Caco-2 (cell line): Measurements from ENCODE around the gene KHNYN. TPM values are rescaled to one million over a fixed set of nuclear protein-coding genes. Genes with fewer than 3 reads are reported as not detected.
"Not testable (repeated sequence)": the region's sequence is repeated elsewhere in the genome, so short reads cannot be mapped to it uniquely, and the experiment has no call there.

ENCODE experiments used
- BruUV-seq: library from RNA; stranded (reverse); fragments of 400-500 nt; replicated peaks from 2 replicates; lab custom pipeline; 2021; lab: Mats Ljungman, UMichigan
- CTCF ChIA-PET: fragments of 300-600 bp; sonication (Branson Sonifier 250); formaldehyde crosslinking; loops from one replicate; lab custom pipeline; 2022; ENCODE audit warnings: antibody characterized with exemption; lab: Charles Lee
- POLR2A ChIA-PET: fragments of 300-600 bp; sonication (Branson Sonifier 250); formaldehyde crosslinking; loops from one replicate; lab custom pipeline; 2022; ENCODE audit warnings: antibody characterized with exemption; lab: Charles Lee
- DNase-seq, 2 experiments: peaks; one replicate each; pipeline versions ENCODE4 v3.0.0 to v3.0.0-alpha.2; 2020 to 2022
- H3K27me3 ChIP-seq: replicated peaks from 2 replicates; pipeline ENCODE4 v1.6.0; 2011; ENCODE audit warnings: low read length; ENCODE audit not compliant: control insufficient read depth, insufficient read depth
- H3K36me3 ChIP-seq: 2 replicates; pipeline ENCODE4 v1.5.1; 2011; ENCODE audit warnings: low read length; ENCODE audit not compliant: control insufficient read depth, insufficient read depth
- H3K4me1 ChIP-seq: fragments of 250-450 bp; sonication (Bioruptor Pico); 2 replicates; pipeline ENCODE4 v1.5.1; 2020; ENCODE audit warnings: mild to moderate bottlenecking
- H3K4me3 ChIP-seq: 2 replicates; pipeline ENCODE4 v1.5.1; 2011; ENCODE audit warnings: low read depth, mild to moderate bottlenecking, control low read depth, low read length
- H3K9me3 ChIP-seq: fragments of 250-450 bp; sonication (Bioruptor Pico); 2 replicates; pipeline ENCODE4 v1.5.1; 2020; ENCODE audit warnings: mild to moderate bottlenecking, moderate library complexity
- H3K27ac Mint-ChIP-seq: one replicate; pipeline ENCODE4 v1.8.0; 2022; ENCODE audit warnings: mixed read lengths; ENCODE audit not compliant: unreplicated experiment
- H3K27me3 Mint-ChIP-seq: one replicate; pipeline ENCODE4 v1.8.0; 2022; ENCODE audit warnings: mixed read lengths; ENCODE audit not compliant: insufficient read depth, unreplicated experiment
- H3K36me3 Mint-ChIP-seq: one replicate; pipeline ENCODE4 v1.8.0; 2022; ENCODE audit warnings: mild to moderate bottlenecking, mixed read lengths; ENCODE audit not compliant: insufficient read depth, unreplicated experiment
- H3K4me1 Mint-ChIP-seq: one replicate; pipeline ENCODE4 v1.8.0; 2022; ENCODE audit warnings: low read depth, mixed read lengths; ENCODE audit not compliant: unreplicated experiment
- H3K4me3 Mint-ChIP-seq: one replicate; pipeline ENCODE4 v1.8.0; 2022; ENCODE audit warnings: mild to moderate bottlenecking, moderate library complexity, mixed read lengths; ENCODE audit not compliant: unreplicated experiment
- H3K9me3 Mint-ChIP-seq: one replicate; pipeline ENCODE4 v1.8.0; 2022; ENCODE audit warnings: mixed read lengths; ENCODE audit not compliant: unreplicated experiment
- intact Hi-C: fragments of 100-400 bp; cut with micrococcal nuclease; formaldehyde crosslinking; loops from one replicate; pipeline ENCODE4 v1.10.0; 2022; ENCODE audit not compliant: unreplicated experiment
- total RNA-seq: library from RNA; stranded (reverse); gene quantifications from 2 replicates; pipeline ENCODE4 v1.2.3, GENCODE V29; 2022
- TF ChIP-seq, protein P1 (sequence below), 2 experiments: fragments of 200-600 bp in 1 of 2; IDR thresholded peaks; 1 replicate in 1 of 2; 2 replicates in 1 of 2; pipeline versions ENCODE4 v1.5.1 to v1.8.0; 2011 to 2022; ENCODE audit warnings: antibody characterized with exemption in 1 of 2, control low read depth in 1 of 2, inconsistent platforms in 1 of 2, low read depth in 1 of 2, low read length in 1 of 2, mild to moderate bottlenecking in 1 of 2, moderate library complexity in 1 of 2; ENCODE audit not compliant: insufficient read depth in 1 of 2, severe bottlenecking in 1 of 2, unreplicated experiment in 1 of 2

The KHNYN gene
- total RNA-seq, 1 experiment from 2014 or later: 50.5 TPM

DNA sequence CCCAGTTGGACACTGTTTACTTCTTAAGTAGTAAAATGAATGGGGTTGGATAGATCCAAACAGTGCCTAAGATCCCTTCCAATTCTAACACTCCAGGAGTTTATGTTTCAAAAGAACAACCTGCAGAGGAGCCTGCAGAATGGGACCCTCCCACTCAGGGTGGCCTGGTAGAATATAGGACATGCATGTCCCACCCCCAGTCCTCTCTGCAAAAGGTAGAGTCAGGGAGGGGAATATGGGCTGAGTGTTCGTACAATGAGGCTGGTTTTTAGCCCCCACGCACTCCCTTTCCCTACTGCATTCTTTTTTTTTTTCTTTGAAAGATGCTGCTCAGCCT, 42.8 kb upstream of the KHNYN start:
- H3K4me1 ChIP-seq: no peaks in the 10 kb centered on the region; the same call in 1 of the 2 replicates
- ChIA-PET POLR2A (no interaction called here), CTCF (interaction anchor here (0.6 kb wide), 1 partner anchor 22 kb away, joined by 3 read pairs; no protein-coding TSS in a partner anchor)
- H3K4me3 ChIP-seq: no peak overlapping the region
- H3K36me3 ChIP-seq: no peaks in the 10 kb centered on the region
- H3K4me1 Mint-ChIP-seq: peaks cover 11% of the 10 kb centered on the region
- no peaks in the 10 kb centered on the region for H3K9me3 Mint-ChIP-seq
- no peaks in the 10 kb centered on the region for H3K27me3 ChIP-seq
- no peaks in the 10 kb centered on the region for H3K9me3 ChIP-seq
- BruUV-seq: no TSS peak
- H3K27ac Mint-ChIP-seq: no peak overlapping the region
- DNase-seq: no peak
- H3K27me3 Mint-ChIP-seq: no peaks in the 10 kb centered on the region
- H3K36me3 Mint-ChIP-seq: no peaks in the 10 kb centered on the region
- no peak overlapping the region for H3K4me3 Mint-ChIP-seq
- intact Hi-C loops: no loop called here
- TF ChIP-seq, protein P1, sequence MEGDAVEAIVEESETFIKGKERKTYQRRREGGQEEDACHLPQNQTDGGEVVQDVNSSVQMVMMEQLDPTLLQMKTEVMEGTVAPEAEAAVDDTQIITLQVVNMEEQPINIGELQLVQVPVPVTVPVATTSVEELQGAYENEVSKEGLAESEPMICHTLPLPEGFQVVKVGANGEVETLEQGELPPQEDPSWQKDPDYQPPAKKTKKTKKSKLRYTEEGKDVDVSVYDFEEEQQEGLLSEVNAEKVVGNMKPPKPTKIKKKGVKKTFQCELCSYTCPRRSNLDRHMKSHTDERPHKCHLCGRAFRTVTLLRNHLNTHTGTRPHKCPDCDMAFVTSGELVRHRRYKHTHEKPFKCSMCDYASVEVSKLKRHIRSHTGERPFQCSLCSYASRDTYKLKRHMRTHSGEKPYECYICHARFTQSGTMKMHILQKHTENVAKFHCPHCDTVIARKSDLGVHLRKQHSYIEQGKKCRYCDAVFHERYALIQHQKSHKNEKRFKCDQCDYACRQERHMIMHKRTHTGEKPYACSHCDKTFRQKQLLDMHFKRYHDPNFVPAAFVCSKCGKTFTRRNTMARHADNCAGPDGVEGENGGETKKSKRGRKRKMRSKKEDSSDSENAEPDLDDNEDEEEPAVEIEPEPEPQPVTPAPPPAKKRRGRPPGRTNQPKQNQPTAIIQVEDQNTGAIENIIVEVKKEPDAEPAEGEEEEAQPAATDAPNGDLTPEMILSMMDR (IDR thresholded peaks at IDR 0.05; ENCODE audit: insufficient read depth in 1 of 2, low read depth in 1 of 2, low read length in 1 of 2, severe bottlenecking in 1 of 2, unreplicated experiment in 1 of 2): no peak

DNA sequence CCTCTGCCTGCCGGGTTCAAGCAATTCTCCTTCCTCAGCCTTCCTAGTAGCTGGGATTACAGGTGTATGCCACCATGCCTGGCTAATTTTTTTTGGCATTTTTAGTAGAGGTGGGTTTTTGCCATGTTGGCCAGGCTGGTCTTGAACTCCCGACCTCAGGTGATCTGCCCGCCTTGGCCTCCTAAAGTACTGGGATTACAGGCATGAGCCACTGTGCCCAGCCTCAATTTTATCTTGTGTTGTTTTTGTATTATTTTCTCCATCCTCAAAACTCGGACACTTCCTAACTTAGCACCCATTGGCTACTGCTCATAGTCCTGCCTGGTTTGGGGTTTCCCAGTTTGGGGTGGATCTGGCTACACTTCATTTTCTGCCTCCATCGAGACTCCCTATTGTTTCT, 42.2 kb upstream of the KHNYN start:
- H3K4me1 ChIP-seq, H3K27ac Mint-ChIP-seq, H3K36me3 ChIP-seq, CTCF ChIA-PET, H3K9me3 ChIP-seq, intact Hi-C loops, DNase-seq, H3K36me3 Mint-ChIP-seq, H3K27me3 ChIP-seq, POLR2A ChIA-PET, H3K4me3 Mint-ChIP-seq, H3K4me3 ChIP-seq, BruUV-seq, H3K9me3 Mint-ChIP-seq, H3K27me3 Mint-ChIP-seq: not testable (repeated sequence)
- H3K4me1 Mint-ChIP-seq: peaks cover 16% of the 10 kb centered on the region

DNA sequence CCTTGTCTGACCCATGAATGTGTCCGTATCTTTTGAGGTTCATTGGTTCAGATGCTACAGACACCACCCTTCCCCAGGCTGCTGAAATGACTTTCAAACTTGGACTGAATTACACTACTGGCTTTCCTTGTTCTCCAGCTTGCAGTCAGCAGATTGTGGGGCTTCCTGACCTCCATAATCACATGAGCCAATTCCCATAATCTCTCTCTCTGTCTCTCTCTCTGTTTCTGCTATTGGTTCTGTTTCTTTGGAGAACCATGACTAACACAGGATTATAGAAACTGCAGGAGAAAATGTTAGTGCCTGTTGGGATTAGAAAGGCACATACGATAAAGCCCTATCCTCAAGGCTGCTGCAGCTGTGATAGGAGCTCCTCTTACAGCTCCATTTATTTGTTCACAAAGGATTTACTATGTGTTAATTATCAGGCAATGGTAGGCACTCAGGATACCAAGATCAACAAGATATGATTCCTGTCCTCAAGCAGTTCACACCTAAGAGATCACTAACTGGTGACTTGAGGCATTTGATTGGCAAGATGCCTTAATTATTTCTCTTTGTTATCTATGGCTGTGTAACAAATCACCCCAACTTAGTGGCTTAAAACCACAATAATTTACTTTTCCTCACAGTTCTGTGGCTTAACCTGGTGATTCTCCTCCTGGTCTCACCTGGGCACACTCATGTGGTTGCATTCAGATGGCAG, 41.1 kb upstream of the KHNYN start:
- Histone ChIP-seq H3K4me3 (no peak overlapping the region), H3K27me3 (no peaks in the 10 kb centered on the region), H3K4me1 (peaks cover 5% of the 10 kb centered on the region), H3K36me3 (no peaks in the 10 kb centered on the region), H3K9me3 (no peaks in the 10 kb centered on the region)
- DNase-seq: no peak
- Mint-ChIP-seq H3K4me3 (no peak overlapping the region), H3K27ac (no peak overlapping the region), H3K9me3 (no peaks in the 10 kb centered on the region), H3K4me1 (peaks cover 18% of the 10 kb centered on the region), H3K27me3 (no peaks in the 10 kb centered on the region), H3K36me3 (no peaks in the 10 kb centered on the region)
- ChIA-PET CTCF (no interaction called here), POLR2A (no interaction called here)
- intact Hi-C loops: no loop called here
- TF ChIP-seq, protein P1 (IDR thresholded peaks at IDR 0.05; ENCODE audit: insufficient read depth in 1 of 2, low read depth in 1 of 2, low read length in 1 of 2, severe bottlenecking in 1 of 2, unreplicated experiment in 1 of 2): no peak
- BruUV-seq: no TSS peak
